Measurements from ENCODE around the gene EYS.

GRCh38 chr6:64988148-64988547 is 718.9 kb downstream of the EYS start:
- TF ChIP-seq CTCF (conservative IDR thresholded peaks at IDR 0.05; ENCODE audit: low read length), result no peak
- TF ChIP-seq EZH2phosphoT487 (IDR thresholded peaks at IDR 0.05; ENCODE audit: borderline replicate concordance), result no peak

Data from Loucy (cell line).